ENCODE measurements around the gene RALGDS.
"Not testable (repeated sequence)": the region's sequence is repeated elsewhere in the genome, so short reads cannot be mapped to it uniquely, and the experiment has no call there.

RALGDS gene

GRCh38 chr9:133104718-133105460 lies 16.2 kb downstream of the RALGDS start:
- DNase-seq = no peak

GRCh38 chr9:133103987-133104505 lies 17.0 kb downstream of the RALGDS start:
- no peak for DNase-seq

- no peak for DNase-seq
Observed at GRCh38 chr9:133103183-133103986, 17.7 kb downstream of the RALGDS start.

- DNase-seq = no peak
Observed at GRCh38 chr9:133102190-133103021, 18.6 kb downstream of the RALGDS start.

GRCh38 chr9:133101356-133102189 lies 19.5 kb downstream of the RALGDS start:
- DNase-seq = no peak

GRCh38 chr9:133100506-133101355 lies 20.3 kb downstream of the RALGDS start:
- no peak for DNase-seq

GRCh38 chr9:133099726-133100505 lies 21.1 kb downstream of the RALGDS start:
- no peak for DNase-seq

GRCh38 chr9:133098871-133099270 lies 22.2 kb downstream of the RALGDS start:
- no peak for DNase-seq

GRCh38 chr9:133098104-133098754 lies 22.8 kb downstream of the RALGDS start:
- no peak for DNase-seq

GRCh38 chr9:133094842-133095393 lies 26.1 kb downstream of the RALGDS start:
- no peak for DNase-seq

GRCh38 chr9:133094351-133094750 lies 26.7 kb downstream of the RALGDS start:
- DNase-seq = not testable (repeated sequence)

- DNase-seq = no peak
Observed at GRCh38 chr9:133090752-133091385, 30.2 kb downstream of the RALGDS start.

- DNase-seq = no peak
Observed at GRCh38 chr9:133090187-133090586, 30.9 kb downstream of the RALGDS start.

- no peak for DNase-seq
Observed at GRCh38 chr9:133089271-133089671, 31.8 kb downstream of the RALGDS start.

- DNase-seq = no peak
Observed at GRCh38 chr9:133088756-133089155, 32.3 kb downstream of the RALGDS start.

GRCh38 chr9:133088146-133088750 lies 32.8 kb downstream of the RALGDS start:
- no peak for DNase-seq

- no peak for DNase-seq
Observed at GRCh38 chr9:133087429-133088145, 33.5 kb downstream of the RALGDS start.

All from fibroblast of skin of scalp (primary cell).